Fibroblast of upper back skin (primary cell): ENCODE data around the gene RTN4RL2.

ENCODE experiments used
- DNase-seq: peaks from one replicate; pipeline ENCODE4 v3.0.0-alpha.2; 2013

Gene RTN4RL2

DNA sequence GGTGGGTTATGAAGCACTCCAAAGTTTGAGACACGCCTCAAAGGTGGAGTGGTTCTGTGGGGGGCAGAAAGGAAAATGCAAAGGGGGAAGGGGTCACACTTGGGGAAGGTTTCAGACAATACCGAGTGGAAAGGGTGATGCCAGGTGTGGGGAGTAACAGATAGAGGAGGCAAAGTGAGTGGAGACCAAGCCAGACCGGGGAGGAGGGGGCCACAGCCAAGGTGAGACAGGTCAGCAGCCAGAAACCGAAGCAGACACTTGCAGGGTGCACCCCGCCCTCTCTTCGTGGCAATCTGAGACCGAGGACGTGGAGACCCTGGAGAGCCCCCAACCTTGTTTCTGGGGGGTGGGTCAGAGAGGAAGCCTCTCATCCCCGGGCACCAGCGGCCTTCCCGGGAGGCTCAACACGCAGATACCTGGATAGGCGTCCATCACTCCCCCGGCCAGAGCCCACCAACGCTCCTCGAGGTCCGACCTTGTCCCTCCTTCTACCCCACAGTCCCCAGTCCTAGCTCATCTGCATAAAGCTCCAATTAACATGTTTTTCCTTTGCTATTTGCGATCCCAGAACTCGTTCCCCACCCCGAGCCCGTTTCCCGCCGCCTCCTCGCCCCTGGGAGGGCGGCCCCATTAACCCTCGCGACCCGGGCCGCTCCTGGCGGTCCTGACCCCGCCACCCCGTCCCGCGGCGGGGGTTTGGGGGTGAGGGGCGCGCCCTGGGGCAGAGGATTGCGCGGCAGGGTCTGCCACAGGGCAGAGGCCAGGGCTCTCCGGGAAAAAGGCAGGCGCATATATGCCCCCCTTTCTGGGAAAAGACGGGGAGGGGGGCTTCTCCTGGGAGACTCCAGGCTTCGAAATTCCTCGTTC lies 21.8 kb downstream of the RTN4RL2 start:
- no peak for DNase-seq

DNA sequence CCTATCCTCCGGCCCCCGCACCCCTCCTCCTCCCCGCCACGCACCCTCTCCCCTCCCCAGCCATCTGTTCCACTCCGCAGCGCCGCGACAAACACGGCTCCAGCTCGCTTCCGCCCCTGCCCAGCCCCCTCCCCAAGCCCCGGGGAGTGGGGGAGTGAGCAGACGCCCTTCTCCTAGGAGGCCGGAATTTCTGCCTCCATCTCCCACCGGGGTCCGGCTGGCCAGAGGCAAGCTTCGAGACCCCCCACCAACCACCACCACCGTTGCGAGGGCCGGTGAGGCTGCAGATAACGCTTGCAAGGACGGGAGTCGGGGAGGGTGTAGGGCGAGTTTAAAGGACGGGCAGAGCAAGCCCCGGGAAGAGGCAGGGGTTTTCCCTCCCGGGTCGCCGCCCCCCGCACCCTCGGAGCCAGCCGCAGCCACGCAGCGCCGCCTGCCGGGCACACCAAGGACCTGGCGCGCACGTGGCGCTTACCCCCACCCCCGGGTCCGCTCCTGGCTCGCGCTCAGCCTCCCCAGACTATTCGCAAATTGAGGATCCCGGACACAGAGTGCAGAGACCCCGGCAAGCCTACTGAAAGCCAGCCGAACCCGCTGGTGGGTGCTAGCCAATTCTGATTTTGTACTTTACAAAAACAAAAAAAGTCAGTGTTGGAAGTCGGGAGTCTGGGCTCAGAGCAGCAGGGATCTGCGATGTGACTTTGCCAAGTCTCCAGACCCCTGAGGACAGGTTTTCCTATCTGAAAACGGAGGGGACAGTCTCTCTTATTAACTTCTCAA lies 22.6 kb downstream of the RTN4RL2 start:
- peak; percentile 28 for DNase-seq

DNA sequence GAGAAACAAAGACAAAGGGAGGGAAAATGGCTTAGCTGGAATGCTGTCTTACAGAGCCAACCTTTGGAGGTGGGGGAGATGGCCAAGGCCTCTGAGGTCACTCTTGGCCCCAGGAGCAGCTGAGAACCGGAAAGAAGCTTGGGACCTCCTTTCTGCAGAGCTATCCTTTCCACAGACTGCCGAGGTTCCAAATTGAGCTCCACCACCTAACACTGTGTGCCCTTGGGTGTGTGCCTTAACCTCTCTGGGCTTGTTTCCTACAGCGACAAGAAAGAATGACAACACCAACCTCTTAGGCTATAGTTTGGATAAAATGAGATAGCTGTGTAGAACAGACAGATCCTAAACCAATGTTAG lies 23.2 kb downstream of the RTN4RL2 start:
- no peak for DNase-seq

DNA sequence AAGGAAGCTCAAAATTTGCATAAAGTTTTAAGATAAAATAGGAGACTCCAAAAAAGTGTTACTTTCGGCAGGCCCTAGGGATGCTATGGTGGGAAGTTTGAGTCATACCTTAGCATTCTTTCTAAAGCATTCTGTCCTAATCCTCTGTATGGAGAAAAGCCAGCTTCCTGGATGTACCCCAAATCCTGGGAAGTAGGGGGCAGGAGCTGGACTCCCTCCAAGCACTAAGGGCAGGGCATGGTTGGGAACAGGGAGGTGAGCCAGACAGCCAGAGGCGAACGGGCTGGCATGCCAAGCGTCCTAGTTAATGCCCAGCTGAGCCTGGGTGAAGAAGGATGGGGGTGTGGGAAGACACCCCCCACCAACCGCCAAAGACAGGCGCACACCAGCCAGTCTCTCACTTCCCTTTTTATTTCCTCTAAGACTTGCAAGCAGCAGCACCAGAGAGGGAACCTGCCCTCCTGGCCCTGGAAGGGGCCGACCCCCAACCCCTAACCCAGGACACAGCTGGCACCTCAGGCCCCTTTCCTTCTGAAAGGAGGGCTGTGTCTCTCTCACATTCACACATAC lies 23.9 kb downstream of the RTN4RL2 start:
- no peak for DNase-seq

GRCh38 chr11:57485217-57485990 lies 25.1 kb downstream of the RTN4RL2 start:
- peak; percentile 16 for DNase-seq

GRCh38 chr11:57487021-57487778 lies 26.9 kb downstream of the RTN4RL2 start:
- DNase-seq, result no peak

- DNase-seq, result no peak
Observed at GRCh38 chr11:57487920-57488659, 27.8 kb downstream of the RTN4RL2 start.

DNA sequence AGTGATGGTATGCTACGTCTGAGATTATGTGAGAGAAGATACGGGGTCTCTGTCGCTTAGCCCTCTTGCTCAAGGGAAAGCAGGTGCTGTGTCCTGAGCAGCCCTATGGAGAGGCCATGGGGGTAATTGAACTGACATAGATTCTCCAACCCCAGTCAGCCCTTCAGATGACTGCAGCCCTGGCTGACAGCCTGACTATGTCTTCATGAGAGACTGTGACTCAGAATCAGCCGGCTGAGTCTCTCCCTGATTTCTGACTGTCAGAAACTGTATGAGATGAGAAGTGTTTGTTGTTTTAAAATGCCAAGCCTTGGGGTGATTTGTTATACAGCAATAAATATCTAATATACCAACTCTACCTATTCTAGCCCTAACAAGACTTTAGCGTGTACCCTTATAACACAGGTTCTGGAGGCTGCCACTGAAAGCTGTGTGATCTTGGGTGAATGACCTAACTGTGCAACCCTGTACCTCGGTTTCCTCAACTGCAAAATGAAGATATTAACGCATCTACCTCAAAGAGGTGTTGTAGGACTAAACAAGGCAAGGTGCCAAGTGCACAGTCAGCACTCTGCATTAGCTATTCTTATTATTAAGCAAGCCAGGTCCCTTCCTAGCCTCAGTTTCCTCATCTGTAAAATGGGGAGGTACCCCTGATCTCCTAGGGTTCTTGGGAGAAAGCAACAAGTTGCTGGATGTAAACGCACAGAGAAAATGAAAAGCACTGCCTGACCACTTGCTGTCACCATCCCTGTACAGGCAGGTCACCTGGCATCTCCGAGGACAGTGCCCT lies 30.3 kb downstream of the RTN4RL2 start:
- no peak for DNase-seq

- DNase-seq, result no peak
Observed at GRCh38 chr11:57491371-57492061, 31.2 kb downstream of the RTN4RL2 start.

- peak; percentile 31 for DNase-seq
Observed at GRCh38 chr11:57493507-57494503, 33.5 kb downstream of the RTN4RL2 start.

- no peak for DNase-seq
Observed at GRCh38 chr11:57496109-57496820, 35.9 kb downstream of the RTN4RL2 start.

- DNase-seq, result no peak
Observed at GRCh38 chr11:57497303-57498247, 37.2 kb downstream of the RTN4RL2 start.

DNA sequence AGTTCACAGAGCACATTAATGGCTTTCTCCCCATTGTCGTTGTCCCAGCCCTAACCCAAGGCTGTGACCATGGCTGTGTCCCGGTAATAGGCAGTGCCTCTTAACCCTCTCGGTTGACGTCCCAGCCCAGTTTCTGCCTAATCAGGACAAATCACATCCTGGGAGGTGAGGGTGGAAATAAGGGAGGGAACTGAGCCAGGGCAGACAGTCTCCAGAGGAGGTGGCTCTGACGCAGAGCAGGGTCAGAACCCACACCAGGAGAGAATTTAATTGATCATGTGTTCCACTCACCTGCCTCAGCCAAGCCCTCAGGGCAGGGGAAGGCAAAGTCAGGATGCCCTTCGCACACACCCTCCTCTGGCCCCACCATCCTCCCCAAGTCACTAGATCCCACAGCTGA lies 38.2 kb downstream of the RTN4RL2 start:
- DNase-seq, result no peak

DNA sequence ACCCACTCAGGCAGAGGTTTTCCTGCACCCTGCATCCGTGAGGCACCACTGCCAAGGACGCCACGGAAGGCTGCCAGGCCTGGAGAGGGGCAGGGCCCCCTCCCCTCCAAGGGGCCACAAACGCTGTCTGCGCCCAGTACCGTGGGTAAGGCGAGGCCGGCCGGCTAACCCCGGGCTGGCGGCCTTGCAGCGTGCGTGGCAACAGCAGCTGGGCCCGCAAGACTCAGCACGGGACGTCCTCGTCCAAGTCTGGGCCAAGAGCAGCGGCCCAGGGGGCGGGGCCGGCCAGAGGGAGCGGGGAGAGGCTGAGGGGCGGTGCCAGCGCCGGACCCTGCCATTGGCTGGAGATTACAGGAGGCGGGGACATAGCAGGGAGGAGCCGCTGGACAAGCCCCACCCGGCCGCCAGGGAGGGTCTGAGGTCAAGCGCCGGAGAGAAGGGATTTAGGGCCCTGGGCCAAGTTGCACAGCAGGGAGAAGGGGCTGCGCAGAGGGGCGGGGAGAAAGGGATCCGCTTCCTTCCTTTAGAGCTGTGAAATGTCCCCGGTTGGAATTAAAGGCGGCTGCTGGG lies 39.2 kb downstream of the RTN4RL2 start:
- DNase-seq, result peak; percentile 88

DNA sequence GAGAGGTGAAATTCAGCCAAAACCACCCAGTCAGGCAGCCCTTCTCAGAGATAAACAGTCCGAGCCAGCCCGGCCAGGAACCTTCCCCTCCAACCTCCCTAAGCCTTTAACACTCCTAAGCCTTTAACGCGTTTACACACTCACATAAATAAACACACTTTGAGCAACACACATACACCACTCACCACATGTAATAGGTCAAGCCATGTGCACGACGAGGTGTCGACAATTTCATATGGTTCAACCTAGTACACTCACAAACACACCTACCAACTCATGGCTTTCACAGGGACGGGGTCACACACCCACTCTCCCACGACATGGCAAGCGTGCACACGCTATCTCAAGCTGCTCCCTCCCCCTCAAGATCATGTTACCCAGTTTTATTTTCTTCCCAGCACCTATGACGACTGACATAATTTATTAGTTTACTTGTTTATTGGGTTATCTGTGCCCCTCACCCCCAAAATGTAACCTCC lies 39.7 kb downstream of the RTN4RL2 start:
- no peak for DNase-seq

- DNase-seq, result no peak
Observed at GRCh38 chr11:57500515-57500914, 40.2 kb downstream of the RTN4RL2 start.
